ENCODE measurements around the gene POLR2J. TPM values are rescaled to one million over a fixed set of nuclear protein-coding genes. Genes with fewer than 3 reads are reported as not detected.
"Not testable (repeated sequence)": the region's sequence is repeated elsewhere in the genome, so short reads cannot be mapped to it uniquely, and the experiment has no call there.

POLR2J gene
- total and polyA plus RNA-seq, 2 donors: 12.5 to 71.3 TPM

DNA sequence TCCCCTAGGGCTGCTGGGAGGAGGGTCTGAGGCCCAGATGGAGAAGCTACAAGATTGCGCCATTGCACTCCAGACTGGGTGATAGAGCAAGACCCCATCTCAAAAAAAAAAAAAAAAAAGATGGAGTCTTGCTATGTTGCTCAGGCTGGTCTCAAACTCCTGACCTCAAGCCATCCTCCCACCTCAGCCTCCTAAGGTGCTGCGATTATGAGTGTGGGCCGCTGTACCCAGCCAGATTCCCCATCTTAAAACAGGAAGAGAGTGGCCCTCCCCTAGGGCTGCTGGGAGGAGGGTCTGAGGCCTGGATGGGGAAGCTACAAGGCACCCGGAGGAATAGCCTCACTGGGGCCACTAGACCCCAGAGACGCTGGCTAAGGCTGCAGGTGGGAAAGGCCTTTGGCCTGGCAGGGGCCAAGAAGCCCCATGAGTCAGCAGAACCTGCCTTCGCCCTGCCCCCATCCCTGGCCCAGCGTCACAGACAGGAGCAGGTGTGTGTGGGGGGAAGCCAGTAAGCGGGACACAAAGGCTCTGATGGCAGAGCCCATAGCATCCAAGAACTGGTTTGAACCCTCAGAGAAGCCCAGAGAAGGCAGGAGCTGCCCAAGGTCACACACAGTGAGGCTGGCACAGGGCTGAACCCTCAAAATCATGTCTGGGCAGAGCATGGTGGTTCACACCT lies 28.8 kb upstream of the POLR2J start:
- not testable (repeated sequence) for DNase-seq (ENCODE audit: extremely low spot score); H3K4me1 ChIP-seq (ENCODE audit: insufficient read depth); H3K36me3 ChIP-seq (ENCODE audit: insufficient read depth); H3K4me3 ChIP-seq (ENCODE audit: low read depth, low read length); H3K27ac ChIP-seq (ENCODE audit: low read depth)
- 84% methylated on average over 2 of the region's 8 CpGs for WGBS

DNA sequence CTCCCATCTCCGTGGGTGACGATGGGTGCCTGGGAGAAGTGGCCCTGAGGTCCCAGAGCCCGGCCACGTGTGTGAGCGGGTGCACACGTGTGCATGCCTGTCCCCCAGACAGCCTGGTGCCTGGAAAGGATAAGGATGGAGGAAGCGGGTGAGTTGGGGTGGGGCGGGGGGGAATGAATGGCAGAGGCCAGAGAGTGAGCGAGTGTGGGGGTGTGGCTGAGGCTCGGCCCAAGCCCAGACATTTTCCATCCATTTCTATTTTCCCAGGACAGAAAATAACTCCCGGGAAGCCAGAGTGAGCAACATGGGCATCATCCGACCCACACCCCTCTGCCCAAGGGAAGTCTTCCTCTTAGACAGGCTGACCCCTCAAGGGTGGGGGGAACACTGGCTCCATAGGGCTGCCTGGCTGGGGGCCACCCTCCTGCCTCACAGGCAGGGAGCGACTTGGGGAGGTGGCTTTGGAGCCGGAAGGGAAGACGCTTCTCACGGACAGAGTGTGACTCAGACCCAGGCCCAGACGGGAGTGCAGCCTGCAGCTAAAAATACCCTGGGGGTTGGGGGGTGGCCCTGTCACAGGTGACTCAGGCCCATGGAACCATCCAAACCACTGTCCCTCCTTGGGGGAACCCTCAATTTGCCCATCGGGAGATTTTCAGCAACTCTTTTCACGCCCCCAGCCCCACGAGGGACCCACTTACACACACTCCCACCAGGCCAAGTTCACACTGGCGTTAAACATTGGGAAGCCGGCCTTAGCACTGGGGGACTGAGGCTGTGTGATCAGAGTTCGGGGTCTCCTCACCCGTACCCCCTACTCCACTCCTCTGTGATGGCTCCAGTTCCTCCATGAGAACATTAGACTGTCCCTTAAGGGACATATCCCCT lies 26.8 kb upstream of the POLR2J start:
- not testable (repeated sequence) for H3K27ac ChIP-seq (ENCODE audit: low read depth)

DNA sequence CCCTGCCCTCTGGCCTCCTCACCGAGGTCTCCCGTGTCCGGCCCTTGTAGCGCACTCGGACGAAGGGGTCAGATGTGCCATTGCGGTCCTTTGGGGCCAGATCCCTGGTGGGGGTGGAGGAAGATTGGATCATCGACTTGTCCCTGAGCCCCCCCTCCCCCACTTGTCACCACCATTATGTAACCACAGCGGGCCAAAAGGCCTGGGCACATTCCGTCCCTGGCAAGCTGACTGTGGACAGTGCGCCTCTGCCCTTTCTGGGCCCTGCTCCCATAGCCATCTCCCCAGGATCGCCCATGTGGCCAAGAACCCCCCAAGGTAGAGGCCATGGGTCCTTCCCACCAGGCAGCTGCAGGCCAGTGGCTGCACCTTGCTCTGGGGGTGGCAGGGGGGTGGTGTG lies 24.4 kb upstream of the POLR2J start:
- not testable (repeated sequence) for H3K36me3 ChIP-seq (ENCODE audit: insufficient read depth); H3K4me3 ChIP-seq (ENCODE audit: low read depth, low read length); DNase-seq (ENCODE audit: extremely low spot score); H3K4me1 ChIP-seq (ENCODE audit: insufficient read depth); H3K27ac ChIP-seq (ENCODE audit: low read depth)
- no CpG with 5 or more reads among the region's 12 CpGs for WGBS

More for the DNA sequence above, 26.8 kb upstream of the POLR2J start:
- DNase-seq (ENCODE audit: extremely low spot score); H3K4me1 ChIP-seq (ENCODE audit: insufficient read depth); H3K36me3 ChIP-seq (ENCODE audit: insufficient read depth); H3K4me3 ChIP-seq (ENCODE audit: low read depth, low read length): not testable (repeated sequence)
- 74% methylated on average over 5 of the region's 24 CpGs for WGBS

DNA sequence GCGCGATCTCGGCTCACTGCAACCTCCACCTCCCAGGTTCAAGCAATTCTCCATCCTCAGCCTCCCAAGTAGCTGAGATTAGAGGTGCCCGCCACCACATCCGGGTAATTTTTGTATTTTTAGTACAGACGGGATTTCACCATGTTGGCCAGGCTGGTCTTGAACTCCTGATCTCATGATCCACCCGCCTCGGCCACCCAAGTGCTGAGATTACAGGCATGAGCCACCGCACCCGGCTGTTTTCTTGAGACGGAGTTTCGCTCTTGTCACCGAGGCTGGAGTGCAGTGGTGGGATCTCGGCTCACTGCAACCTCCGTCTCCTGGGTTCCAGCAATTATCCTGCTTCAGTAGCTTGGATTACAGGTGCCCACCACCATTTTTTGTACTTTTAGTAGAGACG lies 19.6 kb upstream of the POLR2J start:
- H3K4me1 ChIP-seq (ENCODE audit: insufficient read depth); H3K36me3 ChIP-seq (ENCODE audit: insufficient read depth); DNase-seq (ENCODE audit: extremely low spot score); H3K27ac ChIP-seq (ENCODE audit: low read depth); H3K4me3 ChIP-seq (ENCODE audit: low read depth, low read length): not testable (repeated sequence)
- WGBS: 95% methylated on average over 11 of the region's 16 CpGs

DNA sequence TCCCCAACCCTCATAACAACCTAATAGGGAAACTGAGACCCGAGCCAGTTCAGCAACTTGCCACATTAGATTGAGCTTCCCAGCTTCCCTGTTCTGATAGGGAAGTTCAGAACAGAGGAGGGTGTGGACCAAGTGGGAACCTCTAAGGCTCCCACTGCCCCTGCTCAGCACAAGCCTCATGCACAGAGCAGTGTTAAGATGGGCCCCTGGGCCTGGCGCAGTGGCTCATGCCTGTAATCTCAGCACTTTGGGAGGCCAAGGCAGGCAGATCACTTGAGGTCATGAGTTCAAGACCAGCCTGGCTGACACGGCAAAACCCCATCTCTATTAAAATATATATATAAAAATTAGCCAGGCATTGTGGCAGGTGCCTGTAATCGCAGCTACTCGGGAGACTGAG lies 18.6 kb upstream of the POLR2J start:
- 94% methylated on average over 1 of the region's 5 CpGs for WGBS
- not testable (repeated sequence) for H3K4me1 ChIP-seq (ENCODE audit: insufficient read depth); H3K4me3 ChIP-seq (ENCODE audit: low read depth, low read length); H3K27ac ChIP-seq (ENCODE audit: low read depth); H3K36me3 ChIP-seq (ENCODE audit: insufficient read depth); DNase-seq (ENCODE audit: extremely low spot score)

DNA sequence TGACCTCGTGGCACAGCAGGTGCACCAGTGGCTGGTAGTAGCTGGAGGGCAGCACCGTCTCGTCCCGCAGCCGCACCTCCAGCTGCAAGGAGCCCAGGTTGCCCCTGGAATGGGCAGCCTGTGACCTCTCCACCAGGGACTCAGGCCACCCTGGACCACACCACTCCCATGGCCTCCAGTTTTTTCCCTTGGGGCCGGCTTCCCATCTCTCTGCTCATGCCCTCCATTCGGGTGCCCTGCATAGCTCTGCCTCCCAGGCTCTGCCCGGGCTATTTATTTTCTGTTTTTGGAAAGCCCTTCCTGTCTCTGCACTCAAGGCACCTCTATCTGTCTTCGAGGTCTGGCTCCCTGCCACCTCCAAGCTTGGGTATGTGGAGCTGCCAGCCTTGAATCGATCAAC lies 18.1 kb upstream of the POLR2J start:
- 65% methylated on average over 3 of the region's 10 CpGs for WGBS
- H3K4me1 ChIP-seq (ENCODE audit: insufficient read depth); H3K27ac ChIP-seq (ENCODE audit: low read depth); DNase-seq (ENCODE audit: extremely low spot score); H3K36me3 ChIP-seq (ENCODE audit: insufficient read depth); H3K4me3 ChIP-seq (ENCODE audit: low read depth, low read length): not testable (repeated sequence)

DNA sequence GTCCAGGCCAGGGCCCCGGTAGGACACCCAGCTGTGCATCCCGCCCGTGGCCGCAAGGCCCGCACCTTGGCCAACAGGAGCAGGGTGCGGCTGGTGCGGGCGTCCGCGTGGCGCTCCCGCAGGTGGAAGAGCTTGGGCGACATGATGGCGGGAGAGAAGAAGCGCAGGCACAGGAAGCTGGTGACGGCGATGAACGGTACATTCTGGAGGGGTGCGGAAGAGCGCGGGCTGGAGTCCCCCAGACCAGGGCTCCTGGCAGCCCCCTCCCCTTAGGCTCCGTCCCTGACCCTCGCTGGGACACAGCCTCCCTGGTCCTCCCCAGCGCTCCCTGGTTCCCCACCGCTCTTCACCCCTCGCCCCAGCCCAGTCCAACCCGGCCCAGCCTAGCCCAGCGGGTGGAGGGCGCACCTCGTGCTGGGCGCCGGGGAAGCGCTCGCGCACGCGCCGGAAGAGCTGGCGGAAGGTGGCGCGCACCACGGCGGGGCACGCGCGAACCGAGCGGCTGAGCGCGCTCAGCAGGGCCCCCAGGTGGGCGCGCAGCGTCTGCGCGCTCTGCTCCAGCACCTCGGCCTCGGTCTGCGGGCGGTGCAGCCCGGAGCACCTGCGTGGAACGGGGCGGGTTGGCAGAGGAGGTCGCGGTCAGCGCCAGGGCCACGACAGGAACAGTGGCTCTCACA lies 15.9 kb upstream of the POLR2J start:
- not testable (repeated sequence) for H3K27ac ChIP-seq (ENCODE audit: low read depth); H3K4me1 ChIP-seq (ENCODE audit: insufficient read depth); H3K4me3 ChIP-seq (ENCODE audit: low read depth, low read length); H3K36me3 ChIP-seq (ENCODE audit: insufficient read depth); DNase-seq (ENCODE audit: extremely low spot score)
- no CpG with 5 or more reads among the region's 67 CpGs for WGBS

DNA sequence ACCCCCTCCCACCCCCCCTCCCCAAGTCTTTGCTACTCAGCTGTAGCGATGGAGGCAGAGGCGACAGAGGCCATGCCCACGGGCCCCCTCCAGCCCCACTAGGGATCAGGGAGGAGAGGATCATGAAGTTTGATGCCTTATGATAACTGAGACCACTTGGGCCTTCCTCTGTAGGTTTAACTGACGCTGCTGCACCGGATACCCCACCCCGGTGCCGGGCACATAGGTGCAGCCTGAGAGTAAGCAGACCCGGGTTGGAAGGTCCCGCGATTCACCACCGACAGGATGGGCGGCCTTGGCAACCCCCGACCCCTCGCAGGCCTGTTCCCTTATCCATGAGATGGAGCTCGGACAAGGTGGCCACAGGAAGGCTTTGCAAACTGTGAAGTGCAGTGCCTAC lies 15.3 kb upstream of the POLR2J start:
- DNase-seq (ENCODE audit: extremely low spot score); H3K4me3 ChIP-seq (ENCODE audit: low read depth, low read length); H3K4me1 ChIP-seq (ENCODE audit: insufficient read depth); H3K36me3 ChIP-seq (ENCODE audit: insufficient read depth); H3K27ac ChIP-seq (ENCODE audit: low read depth): not testable (repeated sequence)
- 62% methylated on average over 8 of the region's 15 CpGs for WGBS

DNA sequence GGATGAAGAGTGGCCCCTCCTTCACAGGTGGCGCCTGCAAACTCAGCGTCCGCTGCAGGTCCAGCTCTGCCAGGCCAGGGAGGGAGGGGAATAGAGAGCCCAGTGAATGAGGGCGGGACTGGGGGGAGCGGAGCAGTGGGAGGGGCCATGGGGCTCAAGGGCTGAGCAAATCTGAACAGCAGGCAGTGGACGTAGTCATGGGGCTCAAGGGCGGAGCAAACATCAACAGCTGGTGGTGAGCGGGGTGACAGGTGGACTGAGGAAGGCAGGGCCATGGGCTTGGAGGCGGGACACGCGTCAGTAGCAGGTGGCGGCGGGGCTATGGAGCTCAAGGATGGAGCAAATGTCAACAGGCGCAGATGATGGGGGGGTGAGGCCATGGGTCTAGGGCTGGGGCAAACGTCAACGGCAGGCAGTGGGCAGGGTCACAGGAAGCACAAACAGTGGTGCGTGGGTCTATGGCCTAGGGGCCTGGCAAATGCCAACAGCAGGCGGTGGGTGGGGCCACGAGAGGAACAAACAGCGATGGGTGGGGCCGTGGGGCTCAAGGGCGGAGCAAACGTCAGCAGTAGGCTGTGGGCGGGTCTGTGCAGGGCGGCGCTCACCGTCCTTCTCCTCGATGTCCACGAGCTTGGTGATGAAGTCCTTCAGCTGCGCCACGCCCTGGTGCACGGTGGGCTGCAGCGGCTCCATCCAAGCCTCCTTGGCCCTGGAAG lies 14.7 kb upstream of the POLR2J start:
- not testable (repeated sequence) for DNase-seq (ENCODE audit: extremely low spot score); H3K36me3 ChIP-seq (ENCODE audit: insufficient read depth); H3K27ac ChIP-seq (ENCODE audit: low read depth); H3K4me3 ChIP-seq (ENCODE audit: low read depth, low read length); H3K4me1 ChIP-seq (ENCODE audit: insufficient read depth)
- WGBS: no CpG with 5 or more reads among the region's 33 CpGs

DNA sequence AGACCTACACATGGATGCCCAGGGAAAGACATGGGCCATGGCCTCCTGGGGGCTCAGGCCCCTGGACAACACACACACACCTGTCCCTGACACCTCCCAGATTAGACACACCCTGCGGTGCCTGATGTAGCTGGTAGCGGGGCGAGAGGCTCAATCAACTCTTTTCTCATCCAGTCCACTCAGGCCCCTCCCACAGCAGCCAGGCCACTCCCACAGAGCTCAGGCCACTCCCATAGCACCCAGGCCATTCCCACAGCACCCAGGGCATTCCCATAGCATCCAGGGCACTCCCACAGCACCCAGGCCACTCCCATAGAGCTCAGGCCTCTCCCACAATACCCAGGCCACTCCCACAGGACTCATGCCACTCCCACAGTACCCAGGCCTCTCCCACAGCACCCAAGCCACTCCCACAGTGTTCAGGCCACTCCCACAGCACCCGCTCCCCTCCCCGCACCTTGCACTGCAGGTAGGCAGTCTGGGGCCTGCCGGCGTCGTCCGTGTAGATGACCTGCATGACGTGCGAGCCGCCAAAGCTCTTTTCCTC lies 11.9 kb upstream of the POLR2J start:
- H3K27ac ChIP-seq (ENCODE audit: low read depth); H3K4me1 ChIP-seq (ENCODE audit: insufficient read depth); H3K4me3 ChIP-seq (ENCODE audit: low read depth, low read length); H3K36me3 ChIP-seq (ENCODE audit: insufficient read depth); DNase-seq (ENCODE audit: extremely low spot score): not testable (repeated sequence)
- WGBS: 88% methylated on average over 3 of the region's 12 CpGs

DNA sequence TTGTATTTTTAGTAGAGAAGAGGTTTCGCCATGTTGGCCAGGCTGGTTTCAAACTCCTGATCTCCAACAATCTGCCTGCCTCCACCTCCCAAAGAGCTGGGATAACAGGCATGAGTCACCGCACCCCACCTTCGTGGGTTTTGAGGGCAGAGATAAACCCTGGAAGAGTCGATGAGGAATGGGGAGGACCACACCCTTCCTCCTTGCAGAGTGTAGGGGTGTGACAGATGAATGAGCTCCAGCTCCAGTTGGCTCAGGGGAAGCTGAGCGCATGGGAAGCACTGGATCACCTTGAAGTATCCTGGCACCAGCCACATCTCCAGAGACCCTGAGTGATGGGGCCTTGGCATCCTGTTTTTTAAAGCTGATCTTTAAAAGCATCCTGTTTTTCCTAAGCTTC lies 5.6 kb upstream of the POLR2J start:
- not testable (repeated sequence) for H3K27ac ChIP-seq (ENCODE audit: low read depth); H3K36me3 ChIP-seq (ENCODE audit: insufficient read depth); H3K4me1 ChIP-seq (ENCODE audit: insufficient read depth); H3K4me3 ChIP-seq (ENCODE audit: low read depth, low read length); DNase-seq (ENCODE audit: extremely low spot score)
- WGBS: no CpG with 5 or more reads among the region's 5 CpGs

DNA sequence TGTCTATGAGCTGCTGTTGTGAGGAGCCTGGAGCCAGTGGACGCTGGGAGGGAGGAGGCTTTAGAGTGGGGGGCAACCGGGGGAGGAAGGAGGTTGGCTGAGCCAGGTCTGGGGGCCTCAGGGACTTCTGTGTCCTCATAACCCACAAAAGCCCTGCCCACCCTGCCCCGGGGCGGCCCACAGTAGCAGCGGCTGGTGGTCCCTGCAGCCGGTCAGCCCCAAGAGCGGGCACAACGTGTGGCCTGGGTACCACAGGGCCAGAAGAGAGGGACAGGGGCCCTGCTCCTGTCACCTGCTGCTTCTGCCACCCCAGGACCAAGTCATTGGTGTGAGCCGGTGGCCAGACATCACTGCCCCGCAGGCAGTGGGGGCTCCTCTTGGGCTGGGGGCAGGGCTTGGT lies 3.2 kb upstream of the POLR2J start:
- H3K27ac ChIP-seq (ENCODE audit: low read depth); H3K4me1 ChIP-seq (ENCODE audit: insufficient read depth); DNase-seq (ENCODE audit: extremely low spot score); H3K4me3 ChIP-seq (ENCODE audit: low read depth, low read length); H3K36me3 ChIP-seq (ENCODE audit: insufficient read depth): not testable (repeated sequence)
- no CpG with 5 or more reads among the region's 10 CpGs for WGBS

DNA sequence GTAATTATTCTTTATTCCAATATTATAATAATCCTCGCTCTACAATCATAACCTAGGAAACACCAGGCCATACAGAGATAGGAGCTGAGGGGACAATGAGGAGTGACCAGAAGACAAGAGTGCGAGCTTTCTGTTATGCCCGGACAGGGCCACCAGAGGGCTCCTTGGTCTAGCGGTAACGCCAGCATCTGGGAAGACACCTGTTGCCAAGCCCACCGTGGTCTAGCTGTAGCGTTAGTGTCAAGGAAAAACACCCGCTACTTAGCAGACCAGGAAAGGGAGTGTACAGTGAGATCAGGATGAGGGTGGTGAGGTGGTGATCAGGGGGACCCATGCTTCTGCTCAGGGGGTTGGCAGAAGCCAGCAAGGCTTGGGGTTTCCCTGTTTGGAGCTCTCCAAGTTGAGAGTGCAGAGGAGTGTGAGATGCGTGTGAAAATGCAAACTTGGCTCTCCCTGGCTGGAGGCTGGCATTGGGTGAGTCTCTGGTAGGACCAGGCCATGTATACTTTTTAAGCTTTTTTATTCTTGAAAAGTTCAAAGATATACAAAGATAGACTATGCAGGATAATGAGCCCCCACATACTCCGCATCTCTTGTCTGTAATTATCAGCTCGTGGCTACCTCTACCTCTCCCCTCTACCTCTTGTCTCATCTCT lies 1.4 kb upstream of the POLR2J start:
- H3K4me1 ChIP-seq (ENCODE audit: insufficient read depth); H3K27ac ChIP-seq (ENCODE audit: low read depth); DNase-seq (ENCODE audit: extremely low spot score); H3K4me3 ChIP-seq (ENCODE audit: low read depth, low read length); H3K36me3 ChIP-seq (ENCODE audit: insufficient read depth): not testable (repeated sequence)
- 4% methylated on average over 8 of the region's 11 CpGs for WGBS
